Uterus (tissue), 4 donors: ENCODE measurements around the gene PANK3. TPM values are rescaled to one million over a fixed set of nuclear protein-coding genes. Genes with fewer than 3 reads are reported as not detected.

Experiments used
- DNase-seq, 2 donors: peaks; one replicate each; pipeline ENCODE4 v3.0.0-alpha.2; 2019 to 2020
- H3K27ac ChIP-seq, 2 donors: fragments of 200-600 bp; sonication (generic); 1 replicate in 1 of 2; 2 replicates in 1 of 2; pipeline ENCODE4 v1.5.1; 2016 to 2018
- H3K27me3 ChIP-seq, 2 donors: fragments of 200-600 bp; sonication (generic); one replicate each; pipeline ENCODE4 v1.5.1; 2018 to 2019; ENCODE audit warnings: control low read depth in 1 of 2
- H3K36me3 ChIP-seq, 2 donors: fragments of 200-600 bp; sonication (generic); one replicate each; pipeline ENCODE4 v1.5.1; 2019; ENCODE audit warnings: control low read depth in 1 of 2
- H3K4me1 ChIP-seq, 2 donors: fragments of 200-600 bp; sonication (generic); one replicate each; pipeline ENCODE4 v1.5.1; 2018 to 2019; ENCODE audit warnings: control low read depth in 1 of 2
- H3K4me3 ChIP-seq, 2 donors: fragments of 200-600 bp; sonication (generic); 1 replicate in 1 of 2; 2 replicates in 1 of 2; pipeline ENCODE4 v1.5.1; 2018 to 2019; ENCODE audit warnings: mild to moderate bottlenecking in 1 of 2
- H3K9me3 ChIP-seq, 2 donors: fragments of 200-600 bp; sonication (generic); one replicate each; pipeline ENCODE4 v1.5.1; 2019; ENCODE audit warnings: control low read depth in 1 of 2
- POLR2A ChIP-seq, 2 donors: fragments of 450-650 bp; IDR thresholded peaks; one replicate each; pipeline ENCODE4 v1.6.1; 2016; ENCODE audit warnings: antibody characterized with exemption in 2 of 2, mild to moderate bottlenecking in 1 of 2, moderate library complexity in 1 of 2
- intact Hi-C: fragments of 100-400 bp; cut with DNase I; formaldehyde crosslinking; loops from one replicate; pipeline ENCODE4 v1.15.1; 2023; ENCODE audit warnings: low total_unique reads
- total RNA-seq, 4 donors: library from RNA; depleted of rRNA in 3 of 4; stranded (reverse); fragments of >200 nt in 3 of 4; gene quantifications; one replicate each; pipeline versions ENCODE4 v1.1.0 to v1.2.4, GENCODE V29; 2014 to 2023
- TF ChIP-seq, protein P1 (sequence below), 4 experiments: fragments of 200-600 bp in 2 of 4; fragments of 450-650 bp in 2 of 4; sonication (generic) in 2 of 4; IDR thresholded peaks; one replicate each; pipeline ENCODE4 v1.5.1; 2016 to 2019; ENCODE audit warnings: antibody characterized with exemption in 4 of 4, mild to moderate bottlenecking in 2 of 4, moderate library complexity in 1 of 4
- donor health status: DM: yes; HTN: yes; CAD: no.

PANK3 gene
- total RNA-seq, 4 donors from 2014 or later: 15.6 to 92.6 (median 32.2) TPM

DNA sequence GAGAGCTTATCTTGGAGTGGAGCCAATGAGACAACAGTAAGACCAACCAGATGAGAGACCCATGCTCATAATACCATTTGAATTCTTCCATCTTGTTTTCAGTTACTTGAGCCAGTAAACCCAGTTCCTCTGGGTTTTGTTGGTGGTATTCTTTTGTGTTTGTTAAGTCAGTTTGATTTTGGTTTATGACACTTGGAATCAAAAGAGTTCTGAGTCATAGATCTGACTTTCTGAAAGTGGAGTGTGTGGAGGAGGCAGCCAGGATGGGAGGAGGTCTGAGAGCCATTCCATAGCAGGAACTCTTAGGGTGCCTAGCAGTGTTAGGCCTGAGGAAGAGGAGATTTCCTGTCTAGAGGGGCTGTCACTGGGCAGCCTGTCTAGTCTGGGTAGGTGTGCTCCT is 24.6 kb upstream of the PANK3 start:
- H3K27ac ChIP-seq: no peak overlapping the region
- intact Hi-C loops: no loop called here
- H3K4me3 ChIP-seq: no peak overlapping the region
- TF ChIP-seq POLR2A (IDR thresholded peaks at IDR 0.05): no peak
- TF ChIP-seq, protein P1, sequence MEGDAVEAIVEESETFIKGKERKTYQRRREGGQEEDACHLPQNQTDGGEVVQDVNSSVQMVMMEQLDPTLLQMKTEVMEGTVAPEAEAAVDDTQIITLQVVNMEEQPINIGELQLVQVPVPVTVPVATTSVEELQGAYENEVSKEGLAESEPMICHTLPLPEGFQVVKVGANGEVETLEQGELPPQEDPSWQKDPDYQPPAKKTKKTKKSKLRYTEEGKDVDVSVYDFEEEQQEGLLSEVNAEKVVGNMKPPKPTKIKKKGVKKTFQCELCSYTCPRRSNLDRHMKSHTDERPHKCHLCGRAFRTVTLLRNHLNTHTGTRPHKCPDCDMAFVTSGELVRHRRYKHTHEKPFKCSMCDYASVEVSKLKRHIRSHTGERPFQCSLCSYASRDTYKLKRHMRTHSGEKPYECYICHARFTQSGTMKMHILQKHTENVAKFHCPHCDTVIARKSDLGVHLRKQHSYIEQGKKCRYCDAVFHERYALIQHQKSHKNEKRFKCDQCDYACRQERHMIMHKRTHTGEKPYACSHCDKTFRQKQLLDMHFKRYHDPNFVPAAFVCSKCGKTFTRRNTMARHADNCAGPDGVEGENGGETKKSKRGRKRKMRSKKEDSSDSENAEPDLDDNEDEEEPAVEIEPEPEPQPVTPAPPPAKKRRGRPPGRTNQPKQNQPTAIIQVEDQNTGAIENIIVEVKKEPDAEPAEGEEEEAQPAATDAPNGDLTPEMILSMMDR (IDR thresholded peaks at IDR 0.05): no peak
- no peaks in the 10 kb centered on the region for H3K27me3 ChIP-seq
- H3K4me1 ChIP-seq: no peaks in the 10 kb centered on the region
- H3K9me3 ChIP-seq: no peaks in the 10 kb centered on the region
- H3K36me3 ChIP-seq: no peaks in the 10 kb centered on the region
- DNase-seq: no peak

DNA sequence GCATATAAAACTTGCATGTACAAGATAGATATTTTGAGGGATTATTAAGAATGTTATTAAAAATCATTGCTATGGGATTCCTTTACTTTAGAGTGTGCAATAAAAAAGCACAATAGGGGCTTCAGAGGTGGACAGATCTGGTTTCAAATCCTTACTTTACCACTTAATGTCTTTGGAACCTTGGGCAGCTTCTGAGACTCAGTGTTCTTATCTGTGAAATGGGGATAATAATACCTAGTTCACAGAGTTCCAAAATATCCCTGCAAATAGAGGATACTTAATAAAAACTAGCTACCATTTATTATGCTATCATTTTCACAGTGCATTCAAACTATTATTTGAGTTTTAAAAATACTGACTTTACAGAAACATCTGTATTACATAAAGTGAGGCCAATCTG is 23.3 kb upstream of the PANK3 start:
- Histone ChIP-seq H3K9me3 (no peaks in the 10 kb centered on the region), H3K27ac (no peak overlapping the region), H3K36me3 (no peaks in the 10 kb centered on the region), H3K4me3 (no peak overlapping the region), H3K27me3 (no peaks in the 10 kb centered on the region), H3K4me1 (no peaks in the 10 kb centered on the region)
- TF ChIP-seq POLR2A (IDR thresholded peaks at IDR 0.05): no peak
- TF ChIP-seq, protein P1 (IDR thresholded peaks at IDR 0.05): no peak
- intact Hi-C loops: no loop called here
- DNase-seq: no peak

DNA sequence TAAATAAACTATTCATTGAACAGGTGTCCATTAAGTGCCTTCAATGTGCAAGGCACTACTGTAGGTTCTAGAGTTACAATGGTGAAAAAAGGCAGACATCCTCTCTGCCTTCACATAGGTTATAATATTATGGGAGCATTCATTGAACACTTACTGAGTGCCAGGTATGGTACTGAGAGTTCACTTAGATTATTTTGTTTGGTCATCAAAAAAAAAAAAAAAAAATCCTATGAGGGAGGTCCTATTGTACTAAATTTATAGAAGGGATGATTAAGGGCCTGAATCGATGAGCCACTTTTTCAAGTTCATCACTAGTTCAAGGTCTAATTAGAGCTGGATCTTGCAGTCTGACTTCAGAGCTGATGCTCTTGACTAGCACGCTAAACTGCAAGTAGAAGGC is 22.8 kb upstream of the PANK3 start:
- Histone ChIP-seq H3K4me1 (no peaks in the 10 kb centered on the region), H3K4me3 (no peak overlapping the region), H3K9me3 (no peaks in the 10 kb centered on the region), H3K36me3 (no peaks in the 10 kb centered on the region), H3K27me3 (no peaks in the 10 kb centered on the region), H3K27ac (no peak overlapping the region)
- intact Hi-C loops: no loop called here
- DNase-seq: no peak
- no peak for TF ChIP-seq POLR2A (IDR thresholded peaks at IDR 0.05)
- TF ChIP-seq, protein P1 (IDR thresholded peaks at IDR 0.05): no peak

- no peaks in the 10 kb centered on the region for H3K27me3 ChIP-seq
- no peaks in the 10 kb centered on the region for H3K36me3 ChIP-seq
- no peak overlapping the region for H3K27ac ChIP-seq
- no peaks in the 10 kb centered on the region for H3K9me3 ChIP-seq
- no peak overlapping the region for H3K4me3 ChIP-seq
- TF ChIP-seq, protein P1 (IDR thresholded peaks at IDR 0.05): no peak
- no peak for TF ChIP-seq POLR2A (IDR thresholded peaks at IDR 0.05)
- intact Hi-C loops: no loop called here
- no peaks in the 10 kb centered on the region for H3K4me1 ChIP-seq
- no peak for DNase-seq
Measured at GRCh38 chr5:168600409-168600808, 21.2 kb upstream of the PANK3 start.

DNA sequence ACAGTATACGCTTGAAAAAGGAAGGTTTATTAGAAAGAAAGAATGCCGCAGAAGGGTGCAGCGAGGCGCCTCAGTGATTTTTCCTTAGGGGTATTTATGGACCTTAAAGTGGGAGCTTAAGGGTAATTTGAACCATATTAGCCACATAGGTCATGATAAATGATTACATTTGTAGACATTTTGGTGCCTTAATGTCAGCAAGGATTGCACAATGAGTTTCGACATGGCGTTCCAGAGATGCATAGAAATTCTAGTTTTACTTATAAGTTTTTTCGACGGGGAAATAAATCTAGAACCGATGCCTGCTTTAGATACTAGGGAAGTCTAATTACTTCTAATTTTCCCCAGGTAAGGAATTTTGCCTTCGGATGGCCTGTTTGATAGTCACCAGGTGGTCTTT is 20.7 kb upstream of the PANK3 start:
- Histone ChIP-seq H3K27ac (no peak overlapping the region), H3K36me3 (no peaks in the 10 kb centered on the region), H3K27me3 (no peaks in the 10 kb centered on the region), H3K4me1 (no peaks in the 10 kb centered on the region), H3K4me3 (no peak overlapping the region), H3K9me3 (no peaks in the 10 kb centered on the region)
- TF ChIP-seq, protein P1 (IDR thresholded peaks at IDR 0.05): no peak
- no peak for TF ChIP-seq POLR2A (IDR thresholded peaks at IDR 0.05)
- intact Hi-C loops: no loop called here
- no peak for DNase-seq
